Smooth muscle cell of the brain vasculature (primary cell): Measurements from ENCODE around the gene CHMP4A.

ENCODE experiments used
- DNase-seq: peaks from one replicate; pipeline ENCODE4 v3.0.0-alpha.2; 2012; ENCODE audit warnings: low read depth, low spot score

CHMP4A gene

GRCh38 chr14:24179961-24180796 lies 33.1 kb downstream of the CHMP4A start:
- DNase-seq = no peak

DNA sequence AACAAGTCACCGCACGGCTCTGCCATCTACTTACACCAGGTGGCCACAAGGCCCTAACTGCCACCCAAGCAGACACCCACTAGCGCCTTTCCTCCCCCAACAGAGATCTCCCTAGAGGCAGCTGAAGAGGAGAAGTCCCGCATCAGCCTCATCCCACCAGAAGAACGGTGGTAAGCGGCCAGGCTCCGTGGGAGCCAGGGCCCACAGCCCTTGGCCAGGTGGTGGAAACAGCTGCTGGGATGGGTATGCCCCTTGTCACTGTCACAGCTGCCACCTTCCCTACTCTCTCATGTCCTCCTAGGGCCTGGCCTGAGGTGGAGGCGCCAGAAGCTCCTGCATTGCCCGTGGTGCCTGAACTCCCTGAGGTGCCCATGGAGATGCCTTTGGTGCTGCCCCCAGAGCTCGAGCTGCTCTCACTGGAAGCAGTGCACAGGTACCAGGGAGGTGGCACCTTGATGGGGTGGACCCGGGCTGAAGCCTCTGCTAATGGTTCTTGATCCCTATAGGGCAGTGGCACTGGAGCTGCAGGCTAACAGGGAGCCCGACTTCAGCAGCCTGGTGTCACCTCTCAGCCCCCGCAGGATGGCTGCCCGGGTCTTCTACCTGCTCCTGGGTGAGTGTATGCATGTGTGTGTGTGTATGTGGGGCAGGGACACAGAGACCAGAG lies 33.9 kb downstream of the CHMP4A start:
- no peak for DNase-seq

DNA sequence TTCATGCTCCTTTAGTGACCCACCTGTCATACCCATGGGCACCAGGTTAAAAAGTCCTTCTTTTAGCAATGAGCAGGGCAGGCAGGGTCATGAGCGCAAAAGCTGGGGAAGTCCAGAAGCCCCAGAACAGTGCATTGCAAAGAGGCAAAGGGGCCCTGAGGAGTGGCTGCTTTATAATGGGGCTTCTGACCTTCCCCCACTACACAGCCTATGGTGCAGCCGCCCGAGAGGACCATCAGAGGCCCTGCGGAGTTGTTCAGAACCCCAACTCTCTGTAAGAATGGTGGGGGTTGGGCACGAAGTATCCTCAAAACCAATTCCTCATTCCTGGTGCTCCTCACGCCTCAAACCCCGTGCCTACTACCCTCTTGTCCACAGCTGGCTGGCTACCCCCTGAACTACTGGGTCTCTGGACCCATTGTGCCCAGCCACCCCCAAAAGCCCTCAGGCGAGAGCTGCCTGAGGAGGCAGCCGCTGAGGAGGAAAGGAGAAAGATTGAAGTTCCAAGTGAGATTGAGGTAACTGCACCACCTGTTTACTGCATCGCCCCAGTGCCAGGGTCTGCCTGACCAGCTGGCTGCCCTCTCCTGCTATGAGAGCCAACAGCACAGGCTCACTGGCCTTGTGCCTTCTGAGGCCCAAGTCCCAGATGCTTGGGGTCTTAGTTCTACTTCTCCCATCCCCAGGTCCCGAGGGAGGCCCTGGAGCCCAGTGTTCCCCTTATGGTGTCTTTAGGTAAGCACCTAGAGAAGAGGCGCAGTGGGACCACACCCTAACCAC lies 34.7 kb downstream of the CHMP4A start:
- no peak for DNase-seq

GRCh38 chr14:24177891-24178290 lies 35.4 kb downstream of the CHMP4A start:
- no peak for DNase-seq

DNA sequence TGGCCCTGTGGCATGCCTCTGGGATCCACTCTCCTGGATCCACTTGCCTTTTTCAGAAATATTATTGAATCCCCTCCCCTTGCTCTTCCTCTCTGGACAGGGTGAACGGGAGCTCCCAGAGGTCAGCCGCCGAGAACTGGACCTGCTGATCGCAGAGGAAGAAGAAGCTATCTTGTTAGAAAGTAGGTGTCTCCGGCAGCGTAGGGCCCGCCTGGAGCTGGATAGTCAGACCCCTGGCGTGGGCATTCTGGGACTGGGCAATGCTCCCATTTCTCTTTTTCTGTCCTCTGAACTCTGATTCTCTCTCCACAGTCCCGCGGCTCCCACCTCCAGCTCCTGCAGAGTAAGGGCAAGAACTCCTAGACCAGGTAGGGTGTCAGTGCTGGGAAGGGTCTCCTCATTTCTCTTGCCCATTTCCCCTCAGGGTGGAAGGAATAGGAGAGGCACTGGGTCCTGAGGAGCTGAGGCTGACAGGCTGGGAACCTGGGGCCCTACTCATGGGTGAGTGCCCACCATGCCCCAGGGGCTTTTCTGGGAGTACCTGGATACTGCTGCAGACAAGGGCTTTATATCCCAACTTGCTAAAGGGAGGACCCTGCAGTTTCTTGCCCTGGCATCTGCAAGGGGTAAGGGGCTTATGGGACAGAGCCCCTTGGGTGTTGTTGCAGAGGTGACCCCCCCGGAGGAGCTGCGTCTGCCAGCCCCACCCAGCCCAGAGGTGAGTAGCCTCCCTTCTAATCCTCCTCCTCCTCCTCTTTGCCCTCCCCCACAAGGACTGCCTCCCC lies 36.1 kb downstream of the CHMP4A start:
- no peak for DNase-seq

- DNase-seq = no peak
Observed at GRCh38 chr14:24176599-24176998, 36.7 kb downstream of the CHMP4A start.

GRCh38 chr14:24172871-24173281 lies 40.4 kb downstream of the CHMP4A start:
- DNase-seq = no peak

- DNase-seq = no peak
Observed at GRCh38 chr14:24172261-24172860, 40.9 kb downstream of the CHMP4A start.

- peak; percentile 44 for DNase-seq
Observed at GRCh38 chr14:24171422-24172260, 41.6 kb downstream of the CHMP4A start, which contains the start of gene REC8. Gene REC8, plus strand, starts transcription at chr14:24172080. Its CDS starts 473 bp downstream, at chr14:24172553.

GRCh38 chr14:24167469-24168114 lies 45.7 kb downstream of the CHMP4A start:
- DNase-seq = no peak

GRCh38 chr14:24165785-24166184 lies 47.5 kb downstream of the CHMP4A start:
- DNase-seq = no peak

DNA sequence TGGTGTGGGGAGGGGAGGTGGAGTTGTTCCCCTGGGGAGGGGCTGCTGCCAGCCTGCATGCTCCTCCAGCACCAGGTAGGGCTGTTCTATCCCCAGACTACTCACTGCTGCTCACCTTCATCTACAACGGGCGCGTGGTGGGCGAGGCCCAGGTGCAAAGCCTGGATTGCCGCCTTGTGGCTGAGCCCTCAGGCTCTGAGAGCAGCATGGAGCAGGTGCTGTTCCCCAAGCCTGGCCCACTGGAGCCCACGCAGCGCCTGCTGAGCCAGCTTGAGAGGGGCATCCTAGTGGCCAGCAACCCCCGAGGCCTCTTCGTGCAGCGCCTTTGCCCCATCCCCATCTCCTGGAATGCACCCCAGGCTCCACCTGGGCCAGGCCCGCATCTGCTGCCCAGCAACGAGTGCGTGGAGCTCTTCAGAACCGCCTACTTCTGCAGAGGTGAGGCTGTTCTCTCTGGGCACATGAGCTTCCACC lies 48.7 kb downstream of the CHMP4A start:
- no peak for DNase-seq

GRCh38 chr14:24162093-24162492 lies 51.2 kb downstream of the CHMP4A start:
- DNase-seq = no peak

DNA sequence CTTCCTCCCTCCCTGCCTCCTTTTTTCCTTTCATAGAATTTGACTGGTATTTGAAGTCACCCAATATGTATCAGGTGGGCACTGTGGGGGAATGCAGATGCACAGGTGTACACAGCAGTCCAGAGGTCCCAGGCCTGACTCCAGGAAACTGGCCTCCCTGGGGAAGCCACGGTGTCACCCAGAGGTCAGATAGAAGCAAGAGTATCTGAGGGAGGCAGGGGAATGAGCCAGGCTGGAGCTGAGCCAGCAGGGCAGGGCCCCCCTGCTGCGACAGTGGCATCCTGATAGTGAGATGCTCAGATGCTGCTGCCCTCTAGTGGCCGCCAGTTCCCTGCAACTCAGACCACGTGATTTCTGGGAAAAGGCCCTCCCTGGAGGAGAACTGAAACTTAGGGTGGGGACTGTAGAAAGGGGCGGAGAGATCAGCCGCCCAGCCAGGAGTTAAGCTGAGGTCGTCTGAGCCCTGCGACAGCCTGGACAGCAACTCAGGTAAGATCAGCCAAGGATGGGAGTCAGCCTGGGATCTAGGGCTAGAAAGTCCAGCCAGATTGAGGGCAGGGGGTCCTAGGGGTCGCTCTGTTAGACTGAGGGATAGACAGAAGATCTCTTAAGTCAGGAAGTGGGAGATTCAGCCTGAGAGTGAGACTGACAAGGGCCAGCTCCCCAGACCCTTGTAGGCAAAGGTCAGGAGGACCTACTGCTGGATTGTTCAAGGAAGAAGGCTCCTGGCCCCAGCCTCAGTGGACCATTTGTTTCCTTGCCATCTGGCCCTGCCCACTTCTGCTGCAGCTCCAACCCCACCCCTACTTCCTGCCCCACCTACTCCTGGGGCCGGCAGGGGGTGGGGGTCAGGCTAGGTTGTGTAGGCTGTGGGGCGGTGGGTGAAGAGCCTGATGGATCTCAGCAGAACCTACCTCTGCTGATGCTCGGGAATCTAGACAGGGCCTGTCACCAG lies 52.2 kb downstream of the CHMP4A start, which contains the start of gene IRF9:
Gene IRF9 (plus strand): TSS at position 416 of the 955 bp plus-strand sequence. CDS start 880 bp downstream, outside the sequence.
- peak; percentile 94 for DNase-seq

DNA sequence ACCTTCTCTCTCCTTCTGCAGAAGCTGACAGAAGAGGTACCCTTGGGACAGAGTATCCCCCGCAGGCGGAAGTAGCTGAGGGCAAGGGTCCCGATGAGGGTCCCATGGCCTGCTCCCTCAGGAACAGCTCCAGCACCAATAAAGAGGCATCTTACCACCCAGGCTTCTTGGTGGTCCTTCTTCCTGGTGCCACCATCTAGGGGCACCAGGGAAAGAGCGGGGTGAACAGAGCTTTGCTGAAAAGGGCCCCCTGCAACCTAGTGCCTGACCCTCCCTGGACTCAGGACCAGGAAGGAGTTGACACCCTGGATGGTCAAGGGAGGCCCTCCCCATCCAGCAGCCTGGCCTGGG lies 52.8 kb downstream of the CHMP4A start:
- DNase-seq = no peak

DNA sequence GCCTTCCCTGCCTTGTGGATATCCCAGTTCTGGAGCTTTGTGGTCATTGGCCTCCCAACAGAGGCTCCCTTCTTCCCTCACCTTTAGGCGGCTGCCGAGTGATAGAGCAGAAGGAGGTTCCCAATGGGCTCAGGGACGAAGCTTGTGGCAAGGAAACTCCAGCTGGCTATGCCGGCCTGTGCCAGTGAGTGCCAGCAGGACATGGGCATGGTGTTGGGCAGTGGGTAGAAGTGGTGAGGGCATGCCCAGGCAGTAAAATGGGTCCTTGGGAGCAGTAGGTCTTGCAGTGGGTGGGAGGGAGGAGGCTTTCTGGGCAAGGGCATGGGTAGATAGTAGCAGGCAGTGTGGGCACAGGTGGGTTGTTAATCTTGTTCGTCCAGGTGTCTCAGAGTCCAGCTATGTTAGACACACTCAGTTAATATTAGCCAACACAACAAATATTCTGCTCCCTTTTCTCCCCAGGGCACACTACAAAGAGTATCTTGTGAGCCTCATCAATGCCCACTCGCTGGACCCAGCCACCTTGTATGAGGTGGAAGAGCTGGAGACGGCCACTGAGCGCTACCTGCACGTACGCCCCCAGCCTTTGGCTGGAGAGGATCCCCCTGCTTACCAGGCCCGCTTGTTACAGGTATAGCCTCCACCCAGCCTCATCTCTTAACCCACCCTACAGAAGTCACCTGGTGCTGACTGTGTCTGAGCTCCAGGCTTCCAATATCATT lies 53.4 kb downstream of the CHMP4A start:
- no peak for DNase-seq
